ENCODE measurements around the gene CCDC167.

CCDC167 gene

DNA sequence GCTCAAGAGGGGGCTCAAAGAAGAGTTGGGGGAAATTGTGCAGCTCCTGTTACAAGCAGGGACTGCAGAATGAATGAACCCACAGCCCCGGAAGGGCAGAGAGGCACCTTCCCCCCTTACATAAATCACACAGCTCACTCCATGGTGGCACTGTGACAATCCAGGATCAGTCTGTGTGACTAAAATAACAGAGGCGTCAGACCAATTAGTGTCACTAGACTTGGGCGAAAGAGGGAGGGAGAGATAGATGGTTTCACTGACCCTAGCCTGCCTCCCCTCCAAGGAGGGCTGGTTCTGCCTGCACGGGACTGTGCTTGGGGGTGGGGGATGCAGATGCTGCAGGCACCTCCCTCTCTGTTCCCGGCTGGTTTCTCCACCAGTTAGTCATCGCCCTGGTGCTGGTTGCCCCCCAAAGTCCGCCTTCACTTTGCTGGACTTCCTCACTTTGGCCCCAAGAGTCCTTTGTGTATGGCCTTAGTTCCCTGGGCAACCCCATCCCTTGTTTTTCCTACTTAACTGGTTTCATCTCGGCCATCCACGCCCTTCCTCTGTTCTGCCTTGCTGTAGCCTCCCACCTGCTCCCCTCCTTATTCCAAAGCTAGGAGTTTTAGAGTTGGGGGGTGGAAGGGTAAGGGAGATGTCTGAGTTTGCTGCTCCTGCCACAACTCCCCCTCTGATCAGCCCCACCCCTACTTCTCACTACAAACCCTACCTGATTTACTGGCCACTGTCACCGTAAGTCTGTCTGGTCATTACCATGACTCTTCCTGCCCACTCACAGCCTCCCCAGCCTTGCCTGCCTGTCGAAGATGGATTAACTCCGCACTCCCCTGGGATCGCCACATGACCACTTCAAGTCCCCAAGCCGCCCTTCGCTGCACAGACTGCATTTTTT is 17.7 kb downstream of the CCDC167 start:
- WGBS, 2 experiments: 67 to 70% methylated on average over 15 of the region's 15 CpGs
- peak overlapping the region; percentile 79 for H3K27ac ChIP-seq (ENCODE audit: insufficient read depth, low read depth, low read length, poor library complexity, severe bottlenecking)
- H3K4me1 ChIP-seq (ENCODE audit: control insufficient read depth, insufficient read depth, low read length): peaks cover 41% of the 10 kb centered on the region

DNA sequence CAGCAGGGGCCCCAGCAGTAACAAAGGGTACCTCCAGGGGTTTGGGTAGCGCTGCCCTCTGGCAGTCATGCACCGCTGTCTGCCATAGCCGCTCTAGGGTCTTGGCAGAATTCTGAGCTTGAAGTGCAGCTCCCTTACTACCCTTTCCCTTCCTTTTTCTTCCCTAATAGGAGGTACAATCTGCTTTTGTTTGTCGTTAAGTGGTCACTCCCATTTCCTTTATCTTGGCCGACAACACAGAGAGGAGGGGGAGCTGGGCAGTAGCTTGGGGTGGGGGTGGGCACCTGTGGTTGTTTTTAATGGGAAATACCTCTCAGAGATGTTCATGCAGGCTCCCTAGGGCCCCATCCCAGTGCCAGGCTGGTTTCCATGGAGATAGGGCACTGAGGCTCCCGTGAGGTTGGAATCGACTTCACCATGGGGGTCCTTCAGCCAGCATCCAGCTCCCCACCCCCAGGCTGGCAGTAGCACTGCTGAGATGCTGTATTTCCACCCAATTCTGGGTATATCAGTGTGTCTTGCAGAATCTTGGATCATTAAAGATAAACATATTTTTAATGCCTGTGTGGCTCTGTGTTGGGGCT is 18.6 kb downstream of the CCDC167 start:
- WGBS, 2 experiments: 19 to 26% methylated on average over 7 of the region's 7 CpGs
- H3K27me3 ChIP-seq (ENCODE audit: control insufficient read depth, insufficient read depth, low read length, poor library complexity, severe bottlenecking): no peaks in the 10 kb centered on the region
- H3K4me1 ChIP-seq (ENCODE audit: control insufficient read depth, insufficient read depth, low read length): peaks cover 41% of the 10 kb centered on the region
- H3K27ac ChIP-seq (ENCODE audit: insufficient read depth, low read depth, low read length, poor library complexity, severe bottlenecking): peak overlapping the region; percentile 79
- peaks cover 24% of the 10 kb centered on the region for H3K36me3 ChIP-seq (ENCODE audit: control insufficient read depth, insufficient read depth, low read length)
- no peak overlapping the region for H3K4me3 ChIP-seq (ENCODE audit: insufficient read depth, low read depth, low read length)
- H3K9me3 ChIP-seq (ENCODE audit: control insufficient read depth, low read length): no peaks in the 10 kb centered on the region

More for the DNA sequence above, 17.7 kb downstream of the CCDC167 start:
- no peaks in the 10 kb centered on the region for H3K27me3 ChIP-seq (ENCODE audit: control insufficient read depth, insufficient read depth, low read length, poor library complexity, severe bottlenecking)
- no peak overlapping the region for H3K4me3 ChIP-seq (ENCODE audit: insufficient read depth, low read depth, low read length)
- H3K36me3 ChIP-seq (ENCODE audit: control insufficient read depth, insufficient read depth, low read length): peaks cover 24% of the 10 kb centered on the region
- no peaks in the 10 kb centered on the region for H3K9me3 ChIP-seq (ENCODE audit: control insufficient read depth, low read length)

DNA sequence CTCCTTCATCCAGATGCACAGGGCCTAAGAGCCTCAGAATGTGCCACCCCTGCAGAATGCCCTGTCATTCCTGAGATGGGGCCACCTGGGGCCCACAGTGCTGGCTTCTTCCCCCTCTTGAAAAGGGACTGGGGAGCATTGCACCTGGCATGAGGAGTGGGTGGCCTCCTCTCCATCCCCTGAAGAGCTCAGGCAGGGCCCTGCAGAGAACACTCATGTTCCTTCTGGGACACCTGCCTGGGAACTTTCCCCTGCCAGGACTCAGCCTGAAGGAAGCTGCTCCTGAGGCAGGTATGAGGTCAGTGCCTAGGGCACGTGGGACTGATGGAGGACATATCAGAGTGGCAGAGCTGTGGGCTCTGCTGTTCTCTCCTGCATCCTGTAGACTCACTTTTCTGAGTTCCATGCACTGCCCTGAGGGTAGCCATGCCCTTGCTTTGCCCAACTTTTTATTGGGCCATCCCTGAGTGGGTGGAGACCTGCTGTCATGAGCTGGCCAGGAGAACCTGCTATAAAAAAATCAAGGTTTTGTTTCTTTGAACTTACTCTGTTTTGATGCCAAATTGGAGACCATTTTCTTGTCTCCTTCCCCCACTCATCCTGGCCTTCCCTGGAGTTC is 19.5 kb downstream of the CCDC167 start:
- H3K9me3 ChIP-seq (ENCODE audit: control insufficient read depth, low read length): no peaks in the 10 kb centered on the region
- no peaks in the 10 kb centered on the region for H3K27me3 ChIP-seq (ENCODE audit: control insufficient read depth, insufficient read depth, low read length, poor library complexity, severe bottlenecking)
- H3K4me3 ChIP-seq (ENCODE audit: insufficient read depth, low read depth, low read length): no peak overlapping the region
- H3K4me1 ChIP-seq (ENCODE audit: control insufficient read depth, insufficient read depth, low read length): peaks cover 37% of the 10 kb centered on the region
- H3K27ac ChIP-seq (ENCODE audit: insufficient read depth, low read depth, low read length, poor library complexity, severe bottlenecking): no peak overlapping the region
- 93 to 96% methylated on average over 1 of the region's 1 CpG for WGBS, 2 experiments
- peaks cover 31% of the 10 kb centered on the region for H3K36me3 ChIP-seq (ENCODE audit: control insufficient read depth, insufficient read depth, low read length)

DNA sequence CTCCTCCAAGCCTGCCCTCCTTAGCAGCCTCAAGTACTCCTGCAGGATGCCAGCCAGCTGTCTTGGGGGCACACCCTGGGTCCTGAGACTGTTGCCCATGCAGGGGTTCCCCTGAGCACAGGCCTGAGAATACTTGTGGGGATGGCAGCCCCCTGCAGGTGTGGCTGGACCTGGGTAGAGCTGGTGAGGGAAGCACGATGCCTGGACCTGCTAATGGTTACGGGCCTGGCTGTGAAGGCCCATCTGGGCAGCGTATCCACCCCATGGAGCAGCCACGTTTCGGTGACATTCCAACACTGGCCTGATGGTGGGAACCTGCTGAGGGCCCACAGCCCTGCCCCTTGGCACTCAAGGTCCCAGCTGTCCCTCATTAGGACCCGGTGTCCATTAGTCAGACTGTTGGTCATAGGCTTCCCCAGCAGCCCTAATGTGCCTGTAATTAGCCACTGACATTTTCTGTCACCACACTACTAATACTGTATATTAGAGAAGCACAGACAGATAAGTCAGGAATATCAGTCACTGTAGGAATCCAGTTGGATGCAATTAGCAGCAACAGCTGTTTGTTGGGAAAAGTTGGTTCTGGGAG is 20.3 kb downstream of the CCDC167 start:
- H3K36me3 ChIP-seq (ENCODE audit: control insufficient read depth, insufficient read depth, low read length): peaks cover 38% of the 10 kb centered on the region
- no peaks in the 10 kb centered on the region for H3K27me3 ChIP-seq (ENCODE audit: control insufficient read depth, insufficient read depth, low read length, poor library complexity, severe bottlenecking)
- 93 to 96% methylated on average over 6 of the region's 6 CpGs for WGBS, 2 experiments
- H3K4me3 ChIP-seq (ENCODE audit: insufficient read depth, low read depth, low read length): no peak overlapping the region
- H3K27ac ChIP-seq (ENCODE audit: insufficient read depth, low read depth, low read length, poor library complexity, severe bottlenecking): no peak overlapping the region
- H3K9me3 ChIP-seq (ENCODE audit: control insufficient read depth, low read length): no peaks in the 10 kb centered on the region
- H3K4me1 ChIP-seq (ENCODE audit: control insufficient read depth, insufficient read depth, low read length): peaks cover 28% of the 10 kb centered on the region

DNA sequence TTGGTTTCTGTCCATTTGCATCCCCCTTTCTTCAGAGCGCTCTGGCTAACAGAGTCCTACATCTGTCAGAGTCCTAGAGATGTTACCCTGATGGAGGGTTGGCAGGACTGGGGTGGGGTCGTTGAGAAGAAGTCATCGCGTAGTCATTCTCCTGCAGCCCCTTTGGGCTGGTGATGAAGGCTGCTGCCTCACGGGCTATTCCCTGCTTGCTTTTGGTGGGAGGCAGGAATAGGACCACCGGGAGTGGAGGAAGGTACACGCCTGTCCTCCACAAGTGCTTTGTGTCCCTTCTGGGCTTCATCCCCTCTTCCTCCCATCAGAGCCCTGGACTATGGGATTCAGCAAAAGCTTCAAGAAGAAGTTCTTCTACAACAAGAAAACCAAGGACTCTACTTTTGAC is 20.9 kb downstream of the CCDC167 start:
- Histone ChIP-seq H3K4me3 (ENCODE audit: insufficient read depth, low read depth, low read length) (no peak overlapping the region), H3K27me3 (ENCODE audit: control insufficient read depth, insufficient read depth, low read length, poor library complexity, severe bottlenecking) (no peaks in the 10 kb centered on the region), H3K36me3 (ENCODE audit: control insufficient read depth, insufficient read depth, low read length) (peaks cover 42% of the 10 kb centered on the region), H3K4me1 (ENCODE audit: control insufficient read depth, insufficient read depth, low read length) (peaks cover 28% of the 10 kb centered on the region), H3K27ac (ENCODE audit: insufficient read depth, low read depth, low read length, poor library complexity, severe bottlenecking) (no peak overlapping the region), H3K9me3 (ENCODE audit: control insufficient read depth, low read length) (no peaks in the 10 kb centered on the region)
- WGBS, 2 experiments: 95 to 96% methylated on average over 7 of the region's 7 CpGs

DNA sequence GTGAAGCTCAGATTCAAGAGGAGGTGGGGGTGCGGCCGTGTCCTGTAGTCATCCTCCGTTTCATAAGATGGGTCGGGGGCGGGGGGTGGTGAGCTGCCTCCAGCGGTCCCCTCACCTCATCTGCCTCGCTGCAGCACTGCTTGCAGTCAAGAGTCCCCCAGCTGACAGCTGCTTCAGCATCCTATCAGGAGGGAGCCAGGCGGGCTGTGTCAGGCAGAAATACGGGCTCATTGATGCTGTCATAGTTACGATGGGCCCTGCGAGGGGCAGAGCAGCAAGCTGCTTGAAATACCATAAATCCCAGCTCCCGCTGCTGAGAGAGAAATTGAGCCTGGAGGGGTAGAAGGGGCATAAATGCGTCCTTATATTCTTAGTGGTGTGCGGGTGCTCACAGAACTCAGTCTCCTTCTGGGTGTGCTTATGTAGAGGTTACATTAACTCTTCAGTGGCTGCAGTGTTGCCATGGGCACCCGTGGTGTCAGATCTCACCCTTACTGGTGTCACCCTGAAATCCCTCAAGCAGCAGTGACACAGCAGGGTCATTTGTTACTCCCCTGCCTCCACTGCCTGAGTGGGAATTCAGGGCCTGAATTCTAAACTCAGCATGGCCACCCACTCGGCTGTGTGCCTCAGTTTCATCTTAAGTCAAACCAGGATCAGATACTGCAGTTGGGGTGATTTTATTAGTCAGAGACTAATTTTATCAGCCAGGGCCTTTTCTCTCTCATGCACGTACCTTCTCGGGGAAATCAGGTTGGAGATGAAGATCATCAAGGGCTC is 21.8 kb downstream of the CCDC167 start:
- Histone ChIP-seq H3K27ac (ENCODE audit: insufficient read depth, low read depth, low read length, poor library complexity, severe bottlenecking) (no peak overlapping the region), H3K36me3 (ENCODE audit: control insufficient read depth, insufficient read depth, low read length) (peaks cover 50% of the 10 kb centered on the region), H3K4me1 (ENCODE audit: control insufficient read depth, insufficient read depth, low read length) (peaks cover 27% of the 10 kb centered on the region), H3K9me3 (ENCODE audit: control insufficient read depth, low read length) (no peaks in the 10 kb centered on the region), H3K4me3 (ENCODE audit: insufficient read depth, low read depth, low read length) (no peak overlapping the region), H3K27me3 (ENCODE audit: control insufficient read depth, insufficient read depth, low read length, poor library complexity, severe bottlenecking) (no peaks in the 10 kb centered on the region)
- WGBS, 2 experiments: 91 to 95% methylated on average over 18 of the region's 18 CpGs

DNA sequence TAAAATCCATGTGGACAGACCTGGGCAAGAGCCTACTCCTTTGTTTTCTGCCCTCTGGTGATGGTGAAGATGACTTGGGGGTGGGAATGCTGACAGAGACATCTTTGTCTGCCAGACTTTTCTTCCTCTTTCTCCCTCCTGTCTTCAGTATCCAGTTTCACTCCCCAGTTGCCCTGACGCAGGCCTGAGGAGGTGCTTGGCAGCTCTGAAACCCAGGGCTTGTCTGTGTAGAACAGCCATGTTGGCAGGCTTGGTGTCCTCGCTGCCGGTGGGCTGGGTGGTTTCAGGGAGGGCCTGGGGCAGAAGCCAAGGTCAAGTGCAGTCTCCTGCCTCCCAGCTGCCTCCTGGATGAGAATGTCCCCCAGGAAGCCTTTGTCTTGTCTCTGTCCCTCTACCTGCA is 22.5 kb downstream of the CCDC167 start:
- no peak overlapping the region for H3K4me3 ChIP-seq (ENCODE audit: insufficient read depth, low read depth, low read length)
- H3K4me1 ChIP-seq (ENCODE audit: control insufficient read depth, insufficient read depth, low read length): peaks cover 21% of the 10 kb centered on the region
- no peaks in the 10 kb centered on the region for H3K27me3 ChIP-seq (ENCODE audit: control insufficient read depth, insufficient read depth, low read length, poor library complexity, severe bottlenecking)
- no peak overlapping the region for H3K27ac ChIP-seq (ENCODE audit: insufficient read depth, low read depth, low read length, poor library complexity, severe bottlenecking)
- peaks cover 56% of the 10 kb centered on the region for H3K36me3 ChIP-seq (ENCODE audit: control insufficient read depth, insufficient read depth, low read length)
- WGBS, 2 experiments: 91 to 95% methylated on average over 3 of the region's 3 CpGs
- H3K9me3 ChIP-seq (ENCODE audit: control insufficient read depth, low read length): no peaks in the 10 kb centered on the region

DNA sequence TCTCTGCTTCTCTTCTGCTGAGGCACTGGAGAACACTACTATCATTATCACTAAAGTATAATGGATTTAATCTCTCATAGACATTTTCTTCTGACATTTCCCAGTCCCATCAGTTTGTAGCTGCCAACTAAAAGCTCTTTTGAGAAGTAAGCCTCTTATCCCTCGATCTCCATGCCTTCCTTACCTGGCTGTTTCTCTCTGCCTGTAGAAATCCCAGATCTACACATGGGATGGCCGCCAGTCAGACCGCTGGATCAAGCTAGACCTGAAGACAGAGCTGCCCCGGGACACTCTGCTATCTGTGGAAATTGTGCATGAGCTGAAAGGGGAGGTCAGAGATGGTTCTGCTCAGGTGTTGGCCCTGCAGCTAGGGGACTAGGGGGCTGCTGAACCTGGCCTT is 25.4 kb downstream of the CCDC167 start:
- H3K4me3 ChIP-seq (ENCODE audit: insufficient read depth, low read depth, low read length): no peak overlapping the region
- peaks cover 59% of the 10 kb centered on the region for H3K36me3 ChIP-seq (ENCODE audit: control insufficient read depth, insufficient read depth, low read length)
- 94 to 96% methylated on average over 4 of the region's 4 CpGs for WGBS, 2 experiments
- H3K4me1 ChIP-seq (ENCODE audit: control insufficient read depth, insufficient read depth, low read length): no peaks in the 10 kb centered on the region
- no peaks in the 10 kb centered on the region for H3K27me3 ChIP-seq (ENCODE audit: control insufficient read depth, insufficient read depth, low read length, poor library complexity, severe bottlenecking)
- H3K27ac ChIP-seq (ENCODE audit: insufficient read depth, low read depth, low read length, poor library complexity, severe bottlenecking): no peak overlapping the region
- no peaks in the 10 kb centered on the region for H3K9me3 ChIP-seq (ENCODE audit: control insufficient read depth, low read length)

DNA sequence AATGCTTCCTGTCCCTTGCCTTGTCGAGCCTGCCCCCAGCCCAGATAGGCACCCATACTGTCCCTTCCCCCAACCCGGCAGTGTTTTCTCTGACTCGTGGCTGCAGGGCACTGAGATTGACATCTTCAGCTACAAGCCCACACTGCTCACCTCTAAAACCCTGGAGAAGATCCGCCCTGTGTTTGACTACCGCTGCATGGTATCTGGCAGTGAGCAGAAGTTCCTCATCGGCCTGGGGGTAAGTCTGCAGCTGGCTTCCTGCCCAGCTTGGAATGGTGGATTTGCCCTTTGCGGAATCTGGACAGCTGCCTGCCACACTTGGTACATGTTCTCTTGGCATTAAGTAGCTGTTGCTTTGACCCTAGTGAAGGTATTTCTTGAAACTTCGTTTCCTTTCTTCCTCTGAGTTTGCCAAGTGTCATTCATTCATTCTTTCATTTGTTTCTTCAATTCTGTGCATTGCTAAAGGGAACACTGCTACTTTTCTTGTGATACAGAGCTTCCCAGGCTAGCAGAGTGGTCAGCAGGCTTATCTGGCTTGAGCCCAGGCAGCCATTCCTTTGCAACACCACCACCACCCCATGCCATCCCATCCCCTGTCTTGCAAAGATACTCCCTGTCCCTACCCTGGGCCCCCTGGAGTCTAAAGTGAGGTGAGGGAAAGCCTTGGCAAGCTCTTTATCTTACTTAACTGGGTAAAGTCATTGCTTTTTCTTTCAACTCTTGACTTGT is 26.2 kb downstream of the CCDC167 start:
- Histone ChIP-seq H3K36me3 (ENCODE audit: control insufficient read depth, insufficient read depth, low read length) (peaks cover 56% of the 10 kb centered on the region), H3K9me3 (ENCODE audit: control insufficient read depth, low read length) (no peaks in the 10 kb centered on the region), H3K4me1 (ENCODE audit: control insufficient read depth, insufficient read depth, low read length) (no peaks in the 10 kb centered on the region), H3K27me3 (ENCODE audit: control insufficient read depth, insufficient read depth, low read length, poor library complexity, severe bottlenecking) (no peaks in the 10 kb centered on the region), H3K4me3 (ENCODE audit: insufficient read depth, low read depth, low read length) (no peak overlapping the region), H3K27ac (ENCODE audit: insufficient read depth, low read depth, low read length, poor library complexity, severe bottlenecking) (no peak overlapping the region)
- 94 to 95% methylated on average over 8 of the region's 8 CpGs for WGBS, 2 experiments
